ENCODE measurements around the gene CSNK1G1.

DNA sequence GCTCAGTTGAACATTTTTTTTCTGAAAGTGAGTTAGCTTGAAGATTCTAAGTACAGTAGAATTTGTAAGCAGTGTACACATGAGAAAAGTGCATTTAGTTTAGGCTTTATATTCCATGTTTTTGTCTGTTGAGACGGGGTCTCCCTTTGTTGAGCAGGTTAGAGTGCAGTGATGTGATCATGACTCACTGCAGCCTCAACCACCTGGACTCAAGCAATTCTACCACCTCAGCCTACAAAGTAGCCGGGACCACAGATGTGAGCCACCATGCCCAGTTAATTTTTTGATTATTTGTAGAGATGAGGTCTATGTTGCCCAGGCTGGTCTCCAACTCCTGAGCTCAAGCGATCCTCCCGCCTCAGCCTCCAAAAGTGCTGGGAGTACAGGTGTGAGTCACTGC, 5.3 kb upstream of the CSNK1G1 start:
- TF ChIP-seq, protein P1, sequence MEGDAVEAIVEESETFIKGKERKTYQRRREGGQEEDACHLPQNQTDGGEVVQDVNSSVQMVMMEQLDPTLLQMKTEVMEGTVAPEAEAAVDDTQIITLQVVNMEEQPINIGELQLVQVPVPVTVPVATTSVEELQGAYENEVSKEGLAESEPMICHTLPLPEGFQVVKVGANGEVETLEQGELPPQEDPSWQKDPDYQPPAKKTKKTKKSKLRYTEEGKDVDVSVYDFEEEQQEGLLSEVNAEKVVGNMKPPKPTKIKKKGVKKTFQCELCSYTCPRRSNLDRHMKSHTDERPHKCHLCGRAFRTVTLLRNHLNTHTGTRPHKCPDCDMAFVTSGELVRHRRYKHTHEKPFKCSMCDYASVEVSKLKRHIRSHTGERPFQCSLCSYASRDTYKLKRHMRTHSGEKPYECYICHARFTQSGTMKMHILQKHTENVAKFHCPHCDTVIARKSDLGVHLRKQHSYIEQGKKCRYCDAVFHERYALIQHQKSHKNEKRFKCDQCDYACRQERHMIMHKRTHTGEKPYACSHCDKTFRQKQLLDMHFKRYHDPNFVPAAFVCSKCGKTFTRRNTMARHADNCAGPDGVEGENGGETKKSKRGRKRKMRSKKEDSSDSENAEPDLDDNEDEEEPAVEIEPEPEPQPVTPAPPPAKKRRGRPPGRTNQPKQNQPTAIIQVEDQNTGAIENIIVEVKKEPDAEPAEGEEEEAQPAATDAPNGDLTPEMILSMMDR (IDR thresholded peaks at IDR 0.05; ENCODE audit: low read length): no peak
- no peak for TF ChIP-seq EZH2 (IDR thresholded peaks at IDR 0.05; ENCODE audit: borderline replicate concordance, low read length)

All from OCI-LY1 (cell line).